GM12864 (cell line): ENCODE measurements around the gene RPRM.

Experiments used
- DNase-seq: peaks from one replicate; pipeline ENCODE4 v3.0.0-alpha.2; 2011; ENCODE audit warnings: low read depth
- H3K4me3 ChIP-seq: 2 replicates; pipeline ENCODE4 v1.5.1; 2011; ENCODE audit warnings: mild to moderate bottlenecking, low read depth, low read length, control low read depth
- CTCF ChIP-seq: IDR thresholded peaks from 2 replicates; pipeline ENCODE4 v1.5.1; 2011; ENCODE audit warnings: low read depth, mild to moderate bottlenecking, moderate library complexity, low read length, control low read depth, inconsistent platforms; ENCODE audit errors: missing control alignments

Gene RPRM

GRCh38 chr2:153497938-153498629, 19.5 kb upstream of the RPRM start:
- no peak for DNase-seq
- no peak for TF ChIP-seq CTCF
- no peak overlapping the region for H3K4me3 ChIP-seq

GRCh38 chr2:153495725-153496124, 17.2 kb upstream of the RPRM start:
- DNase-seq = no peak
- no peak overlapping the region for H3K4me3 ChIP-seq
- no peak for TF ChIP-seq CTCF

DNA sequence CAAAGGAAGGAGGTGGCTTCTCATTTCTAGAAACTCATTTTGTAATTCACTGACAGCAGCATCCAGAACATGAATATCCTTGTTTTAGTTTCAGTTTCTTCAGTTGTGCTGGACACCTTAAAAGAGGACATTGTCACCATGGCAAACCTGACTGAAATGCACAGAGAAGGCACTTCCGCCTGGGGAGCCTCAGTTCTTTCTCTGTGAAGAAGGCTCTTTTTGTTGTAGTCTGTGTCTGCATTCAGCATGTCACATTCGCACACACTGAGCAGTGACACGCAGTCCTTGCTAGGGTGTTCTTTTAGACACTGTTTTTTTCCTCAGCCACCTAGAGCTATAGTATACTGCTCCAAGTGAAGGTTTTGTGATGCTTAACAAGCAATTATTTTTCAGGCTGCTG, 9.5 kb upstream of the RPRM start:
- no peak overlapping the region for H3K4me3 ChIP-seq
- no peak for DNase-seq
- TF ChIP-seq CTCF = no peak

DNA sequence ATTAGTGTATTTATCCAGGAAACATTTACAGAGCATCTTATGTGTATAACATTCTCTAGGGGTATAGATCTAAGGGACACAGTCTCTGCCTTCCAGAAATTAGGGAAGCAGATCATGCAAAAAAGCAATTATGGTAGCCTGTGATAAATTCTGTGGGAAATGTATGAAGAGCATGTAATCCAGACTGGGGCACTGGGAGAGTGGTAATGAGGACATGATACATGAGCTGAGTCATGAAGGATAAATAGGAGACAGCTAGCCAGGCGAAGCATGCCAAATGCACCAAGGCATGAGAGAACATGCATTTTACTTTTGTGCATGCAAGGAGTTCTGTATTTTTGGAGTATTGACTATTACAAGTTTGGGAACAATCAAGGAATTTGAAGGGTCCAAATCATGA, 8.9 kb upstream of the RPRM start:
- no peak overlapping the region for H3K4me3 ChIP-seq
- no peak for TF ChIP-seq CTCF
- DNase-seq = no peak

DNA sequence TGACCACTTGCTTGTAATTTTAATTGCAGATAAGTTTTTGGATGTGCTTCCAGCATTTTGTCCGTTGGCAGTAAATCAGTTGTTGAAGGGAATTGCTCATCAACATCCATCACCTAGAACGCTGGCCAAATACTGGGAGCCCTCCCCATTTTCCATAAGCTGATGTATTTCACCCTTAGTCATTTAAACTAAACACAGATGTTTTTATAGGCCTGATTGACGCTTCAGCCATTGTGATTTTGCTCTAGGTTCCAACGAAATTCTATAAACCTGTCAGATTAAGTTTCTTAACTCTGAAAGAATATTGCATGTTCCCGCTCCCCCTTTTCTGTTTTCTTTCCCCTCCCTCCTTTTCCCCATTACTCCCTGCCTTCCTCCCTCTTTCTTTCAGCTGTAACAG, 1.0 kb upstream of the RPRM start:
- no peak for TF ChIP-seq CTCF

GRCh38 chr2:153477636-153478288, 800 bp downstream of the RPRM start:
- no peak for TF ChIP-seq CTCF
- no peak overlapping the region for H3K4me3 ChIP-seq
- no peak for DNase-seq

More for the DNA sequence above, 1.0 kb upstream of the RPRM start:
- DNase-seq = no peak
- H3K4me3 ChIP-seq = no peak overlapping the region
